Measurements from ENCODE around the gene ATG16L1.

Gene ATG16L1

GRCh38 chr2:233217892-233218377 is 33.5 kb upstream of the ATG16L1 start:
- H3K27ac ChIP-seq (ENCODE audit: low read depth, low read length, poor library complexity, severe bottlenecking), result no peak overlapping the region

GRCh38 chr2:233218836-233219235 is 32.6 kb upstream of the ATG16L1 start:
- no peak overlapping the region for H3K9ac ChIP-seq (ENCODE audit: low read length)

More at GRCh38 chr2:233217892-233218377, 33.5 kb upstream of the ATG16L1 start:
- Histone ChIP-seq H3F3A (ENCODE audit: insufficient read depth, low read length) (no peaks in the 10 kb centered on the region), H4K20me1 (ENCODE audit: insufficient read depth, low read length) (no peaks in the 10 kb centered on the region), H3K9me2 (ENCODE audit: low read depth, low read length) (no peaks in the 10 kb centered on the region), H3K4me1 (ENCODE audit: insufficient read depth, low read length, severe bottlenecking) (no peaks in the 10 kb centered on the region), H3K79me2 (ENCODE audit: insufficient read depth, low read length) (no peaks in the 10 kb centered on the region), H3K36me3 (ENCODE audit: insufficient read depth, low read length) (no peaks in the 10 kb centered on the region), H3K4me2 (ENCODE audit: low read length) (no peak overlapping the region), H3K4me3 (ENCODE audit: low read depth, low read length, poor library complexity, severe bottlenecking) (no peak overlapping the region), H3K9me3 (ENCODE audit: low read length) (no peaks in the 10 kb centered on the region), H3K27me3 (ENCODE audit: insufficient read depth, low read length) (no peaks in the 10 kb centered on the region), H2AFZ (ENCODE audit: low read length) (no peak overlapping the region), H3K9ac (ENCODE audit: low read length) (no peak overlapping the region)
- TF ChIP-seq CTCF (IDR thresholded peaks at IDR 0.05; ENCODE audit: low read length), result no peak
- no peak for TF ChIP-seq EZH2 (IDR thresholded peaks at IDR 0.05; ENCODE audit: borderline replicate concordance, low read length)

GRCh38 chr2:233219848-233220247 is 31.6 kb upstream of the ATG16L1 start:
- Histone ChIP-seq H3K9me3 (ENCODE audit: low read length) (no peaks in the 10 kb centered on the region), H3K79me2 (ENCODE audit: insufficient read depth, low read length) (no peaks in the 10 kb centered on the region), H3K4me2 (ENCODE audit: low read length) (no peak overlapping the region), H2AFZ (ENCODE audit: low read length) (no peak overlapping the region), H3K9me2 (ENCODE audit: low read depth, low read length) (no peaks in the 10 kb centered on the region), H3K27ac (ENCODE audit: low read depth, low read length, poor library complexity, severe bottlenecking) (no peak overlapping the region), H3K36me3 (ENCODE audit: insufficient read depth, low read length) (no peaks in the 10 kb centered on the region), H3K27me3 (ENCODE audit: insufficient read depth, low read length) (no peaks in the 10 kb centered on the region), H3K4me3 (ENCODE audit: low read depth, low read length, poor library complexity, severe bottlenecking) (no peak overlapping the region), H3K4me1 (ENCODE audit: insufficient read depth, low read length, severe bottlenecking) (peaks cover 11% of the 10 kb centered on the region), H4K20me1 (ENCODE audit: insufficient read depth, low read length) (no peaks in the 10 kb centered on the region), H3K9ac (ENCODE audit: low read length) (no peak overlapping the region), H3F3A (ENCODE audit: insufficient read depth, low read length) (no peaks in the 10 kb centered on the region)
- TF ChIP-seq EZH2 (IDR thresholded peaks at IDR 0.05; ENCODE audit: borderline replicate concordance, low read length) (no peak), CTCF (IDR thresholded peaks at IDR 0.05; ENCODE audit: low read length) (no peak)

More at GRCh38 chr2:233218836-233219235, 32.6 kb upstream of the ATG16L1 start:
- no peaks in the 10 kb centered on the region for H3K36me3 ChIP-seq (ENCODE audit: insufficient read depth, low read length)
- no peak overlapping the region for H3K27ac ChIP-seq (ENCODE audit: low read depth, low read length, poor library complexity, severe bottlenecking)
- H3K9me3 ChIP-seq (ENCODE audit: low read length), result no peaks in the 10 kb centered on the region
- H3K4me1 ChIP-seq (ENCODE audit: insufficient read depth, low read length, severe bottlenecking), result peaks cover 9% of the 10 kb centered on the region
- no peak overlapping the region for H2AFZ ChIP-seq (ENCODE audit: low read length)
- no peak overlapping the region for H3K4me2 ChIP-seq (ENCODE audit: low read length)
- H4K20me1 ChIP-seq (ENCODE audit: insufficient read depth, low read length), result no peaks in the 10 kb centered on the region
- H3K79me2 ChIP-seq (ENCODE audit: insufficient read depth, low read length), result no peaks in the 10 kb centered on the region
- no peaks in the 10 kb centered on the region for H3F3A ChIP-seq (ENCODE audit: insufficient read depth, low read length)
- TF ChIP-seq CTCF (IDR thresholded peaks at IDR 0.05; ENCODE audit: low read length) (no peak), EZH2 (IDR thresholded peaks at IDR 0.05; ENCODE audit: borderline replicate concordance, low read length) (no peak)
- H3K27me3 ChIP-seq (ENCODE audit: insufficient read depth, low read length), result no peaks in the 10 kb centered on the region
- H3K4me3 ChIP-seq (ENCODE audit: low read depth, low read length, poor library complexity, severe bottlenecking), result no peak overlapping the region
- no peaks in the 10 kb centered on the region for H3K9me2 ChIP-seq (ENCODE audit: low read depth, low read length)

Measured in OCI-LY1 (cell line).